OCI-LY1 (cell line): Measurements from ENCODE around the gene MAST4.

Source experiments
- CTCF ChIP-seq: fragments of 200-600 bp; sonication (generic), shearing (Covaris generic); IDR thresholded peaks from 2 replicates; pipeline ENCODE4 v1.5.1; 2017; ENCODE audit warnings: mild to moderate bottlenecking, antibody characterized with exemption, low read length, moderate library complexity, mixed read lengths
- EZH2 ChIP-seq: fragments of 200-600 bp; sonication (generic), shearing (Covaris generic); IDR thresholded peaks from 2 replicates; pipeline ENCODE4 v1.8.0; 2017; ENCODE audit warnings: borderline replicate concordance, mixed run types, mild to moderate bottlenecking, antibody characterized with exemption, low read length, moderate library complexity, mixed read lengths

- no peak for TF ChIP-seq CTCF
- no peak for TF ChIP-seq EZH2
Observed at GRCh38 chr5:67189079-67189354, 592.8 kb downstream of the MAST4 start.
